HCT116 (cell line): Measurements from ENCODE around the gene SETD5.

Experiments
- SRF ChIP-seq: IDR thresholded peaks from 2 replicates; pipeline ENCODE4 v1.6.1; 2012; ENCODE audit warnings: low read depth
- TF ChIP-seq, protein P1 (sequence below), 3 experiments: fragments of 200-600 bp in 1 of 3; sonication (generic) in 1 of 3; IDR thresholded peaks in 2 of 3; conservative IDR thresholded peaks in 1 of 3; 2 replicates each; pipeline ENCODE4 v1.5.1; 2012 to 2017; ENCODE audit warnings: low read depth in 2 of 3, low read length in 2 of 3, antibody characterized with exemption in 1 of 3, borderline replicate concordance in 1 of 3, control low read depth in 1 of 3, mild to moderate bottlenecking in 1 of 3, mixed read lengths in 1 of 3, mixed run types in 1 of 3, moderate library complexity in 1 of 3; ENCODE audit not compliant: insufficient read depth in 1 of 3
- TF ChIP-seq, protein P2 (sequence below): IDR thresholded peaks from 2 replicates; pipeline ENCODE4 v1.6.1; 2012

DNA sequence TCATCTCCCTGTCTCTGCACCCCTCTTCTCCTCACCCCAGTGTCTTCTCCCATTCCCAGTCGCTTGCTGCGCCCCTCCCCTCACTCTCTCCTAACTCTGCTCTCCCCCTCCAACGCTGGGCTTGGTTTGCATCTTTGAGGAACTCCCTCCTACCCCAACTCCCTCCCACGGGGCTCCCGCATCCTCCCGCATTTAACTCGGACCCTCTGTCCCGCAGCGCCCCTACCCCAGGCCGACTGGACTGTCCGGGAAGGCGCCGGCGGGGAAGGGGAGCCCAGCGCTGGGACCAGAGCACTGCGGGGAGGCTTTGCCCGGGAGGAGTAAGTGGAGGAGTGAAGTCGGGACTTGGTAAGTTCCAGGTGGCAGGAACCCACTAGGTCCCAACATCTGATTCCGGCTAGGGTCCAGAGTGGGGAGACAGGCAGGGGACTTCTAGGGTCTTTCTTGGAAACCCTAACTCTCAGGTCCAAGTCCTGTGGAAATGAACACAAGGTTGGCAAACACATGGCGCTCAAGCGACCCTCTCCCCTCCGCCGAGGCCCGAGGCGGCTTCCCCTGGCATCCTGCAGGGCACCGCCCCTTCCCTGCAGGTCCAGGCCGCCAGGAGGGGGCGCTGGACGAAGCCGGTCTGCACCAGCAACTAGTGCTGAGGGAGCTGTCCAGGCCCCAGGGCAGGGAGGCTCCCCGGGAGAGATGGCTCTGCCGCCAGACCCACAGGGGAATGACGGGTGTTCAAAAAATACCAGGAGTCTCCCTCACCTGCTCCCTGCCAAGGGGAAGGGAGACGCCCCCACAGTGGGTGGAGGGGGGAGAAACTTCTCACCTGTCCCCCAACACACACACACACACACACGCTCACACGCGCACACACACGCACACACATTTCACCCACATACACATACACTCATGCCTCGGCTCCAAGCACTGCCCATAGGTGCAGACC, 103.0 kb downstream of the SETD5 start:
- TF ChIP-seq SRF, result no peak
- TF ChIP-seq, protein P1, sequence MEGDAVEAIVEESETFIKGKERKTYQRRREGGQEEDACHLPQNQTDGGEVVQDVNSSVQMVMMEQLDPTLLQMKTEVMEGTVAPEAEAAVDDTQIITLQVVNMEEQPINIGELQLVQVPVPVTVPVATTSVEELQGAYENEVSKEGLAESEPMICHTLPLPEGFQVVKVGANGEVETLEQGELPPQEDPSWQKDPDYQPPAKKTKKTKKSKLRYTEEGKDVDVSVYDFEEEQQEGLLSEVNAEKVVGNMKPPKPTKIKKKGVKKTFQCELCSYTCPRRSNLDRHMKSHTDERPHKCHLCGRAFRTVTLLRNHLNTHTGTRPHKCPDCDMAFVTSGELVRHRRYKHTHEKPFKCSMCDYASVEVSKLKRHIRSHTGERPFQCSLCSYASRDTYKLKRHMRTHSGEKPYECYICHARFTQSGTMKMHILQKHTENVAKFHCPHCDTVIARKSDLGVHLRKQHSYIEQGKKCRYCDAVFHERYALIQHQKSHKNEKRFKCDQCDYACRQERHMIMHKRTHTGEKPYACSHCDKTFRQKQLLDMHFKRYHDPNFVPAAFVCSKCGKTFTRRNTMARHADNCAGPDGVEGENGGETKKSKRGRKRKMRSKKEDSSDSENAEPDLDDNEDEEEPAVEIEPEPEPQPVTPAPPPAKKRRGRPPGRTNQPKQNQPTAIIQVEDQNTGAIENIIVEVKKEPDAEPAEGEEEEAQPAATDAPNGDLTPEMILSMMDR (IDR thresholded peaks at IDR 0.05 in 2 of 3, conservative IDR thresholded peaks at IDR 0.05 in 1 of 3; ENCODE audit: borderline replicate concordance in 1 of 3, insufficient read depth in 1 of 3, low read depth in 2 of 3, low read length in 2 of 3), result peak; percentile 67 to 98 (median 91)
- TF ChIP-seq, protein P2, sequence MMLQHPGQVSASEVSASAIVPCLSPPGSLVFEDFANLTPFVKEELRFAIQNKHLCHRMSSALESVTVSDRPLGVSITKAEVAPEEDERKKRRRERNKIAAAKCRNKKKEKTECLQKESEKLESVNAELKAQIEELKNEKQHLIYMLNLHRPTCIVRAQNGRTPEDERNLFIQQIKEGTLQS, result no peak
